SU-DHL-6 (cell line): ENCODE results near the gene URGCP.

Experiments
- EZH2phosphoT487 ChIP-seq: fragments of 200-600 bp; sonication (generic), shearing (Covaris generic); conservative IDR thresholded peaks from 2 replicates; pipeline ENCODE4 v1.6.1; 2018; ENCODE audit warnings: mild to moderate bottlenecking, antibody characterized with exemption, low read length, moderate library complexity, mixed read lengths
- TF ChIP-seq, protein P1 (sequence below): fragments of 200-600 bp; sonication (generic); IDR thresholded peaks from one replicate; pipeline ENCODE4 v1.5.1; 2017; ENCODE audit warnings: antibody characterized with exemption, mild to moderate bottlenecking, low read length, moderate library complexity; ENCODE audit not compliant: insufficient read depth, poor library complexity, severe bottlenecking

DNA sequence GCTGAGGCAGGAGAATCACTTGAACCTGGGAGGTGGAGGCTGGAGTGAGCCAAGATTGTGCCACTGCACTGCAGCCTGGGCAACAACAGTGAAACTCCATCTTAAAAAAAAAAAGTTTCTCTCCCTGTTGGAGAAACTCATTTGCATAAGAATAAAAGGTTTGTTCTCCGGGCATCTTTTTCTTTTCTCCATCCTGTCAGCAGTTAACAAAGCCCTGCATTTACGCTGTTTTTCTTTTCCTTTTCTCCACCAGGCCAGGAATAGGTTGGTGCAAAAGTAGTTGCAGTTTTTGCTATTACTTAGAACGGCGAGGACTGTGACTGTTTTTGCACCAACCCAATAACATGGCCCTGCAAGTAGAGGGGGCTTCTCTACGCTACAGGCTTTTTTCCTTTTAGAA lies 9.5 kb upstream of the URGCP start:
- TF ChIP-seq, protein P1, sequence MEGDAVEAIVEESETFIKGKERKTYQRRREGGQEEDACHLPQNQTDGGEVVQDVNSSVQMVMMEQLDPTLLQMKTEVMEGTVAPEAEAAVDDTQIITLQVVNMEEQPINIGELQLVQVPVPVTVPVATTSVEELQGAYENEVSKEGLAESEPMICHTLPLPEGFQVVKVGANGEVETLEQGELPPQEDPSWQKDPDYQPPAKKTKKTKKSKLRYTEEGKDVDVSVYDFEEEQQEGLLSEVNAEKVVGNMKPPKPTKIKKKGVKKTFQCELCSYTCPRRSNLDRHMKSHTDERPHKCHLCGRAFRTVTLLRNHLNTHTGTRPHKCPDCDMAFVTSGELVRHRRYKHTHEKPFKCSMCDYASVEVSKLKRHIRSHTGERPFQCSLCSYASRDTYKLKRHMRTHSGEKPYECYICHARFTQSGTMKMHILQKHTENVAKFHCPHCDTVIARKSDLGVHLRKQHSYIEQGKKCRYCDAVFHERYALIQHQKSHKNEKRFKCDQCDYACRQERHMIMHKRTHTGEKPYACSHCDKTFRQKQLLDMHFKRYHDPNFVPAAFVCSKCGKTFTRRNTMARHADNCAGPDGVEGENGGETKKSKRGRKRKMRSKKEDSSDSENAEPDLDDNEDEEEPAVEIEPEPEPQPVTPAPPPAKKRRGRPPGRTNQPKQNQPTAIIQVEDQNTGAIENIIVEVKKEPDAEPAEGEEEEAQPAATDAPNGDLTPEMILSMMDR, result no peak
- TF ChIP-seq EZH2phosphoT487, result no peak
